DOHH2 (cell line): ENCODE data around the gene PHLPP1.

Source experiments
- EZH2phosphoT487 ChIP-seq: fragments of 200-600 bp; sonication (generic); IDR thresholded peaks from 2 replicates; pipeline ENCODE4 v1.6.1; 2017; ENCODE audit warnings: borderline replicate concordance, mild to moderate bottlenecking, antibody characterized with exemption, low read length, moderate library complexity, mixed read lengths
- TF ChIP-seq, protein P1 (sequence below): fragments of 200-600 bp; sonication (generic); IDR thresholded peaks from one replicate; pipeline ENCODE4 v1.5.1; 2014; ENCODE audit warnings: antibody characterized with exemption, mild to moderate bottlenecking, low read depth, low read length; ENCODE audit not compliant: poor library complexity, severe bottlenecking

DNA sequence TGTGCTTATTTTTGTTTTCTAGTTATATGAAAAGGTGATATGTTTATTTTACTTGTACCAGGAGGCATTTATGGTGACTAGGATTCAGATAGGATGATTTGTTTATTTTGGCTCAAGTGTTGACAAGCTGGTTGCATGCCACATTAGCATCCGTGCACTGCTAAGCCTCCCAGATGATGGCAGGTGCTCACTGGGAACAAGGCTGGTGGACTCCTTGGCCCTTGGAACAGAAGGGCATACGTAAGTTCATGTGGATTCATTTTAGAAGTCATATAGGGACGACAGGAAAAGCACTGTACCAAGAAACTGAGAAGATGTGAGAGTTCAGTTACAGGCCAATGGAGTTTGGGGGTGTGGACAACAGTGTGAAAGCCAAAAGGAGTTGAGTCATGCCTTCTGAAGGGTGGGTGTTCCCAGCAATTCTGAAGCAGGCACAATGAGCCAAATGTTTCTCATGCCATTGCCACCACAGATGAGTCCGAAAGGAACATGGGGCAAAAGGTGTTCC is 166.2 kb downstream of the PHLPP1 start:
- TF ChIP-seq, protein P1, sequence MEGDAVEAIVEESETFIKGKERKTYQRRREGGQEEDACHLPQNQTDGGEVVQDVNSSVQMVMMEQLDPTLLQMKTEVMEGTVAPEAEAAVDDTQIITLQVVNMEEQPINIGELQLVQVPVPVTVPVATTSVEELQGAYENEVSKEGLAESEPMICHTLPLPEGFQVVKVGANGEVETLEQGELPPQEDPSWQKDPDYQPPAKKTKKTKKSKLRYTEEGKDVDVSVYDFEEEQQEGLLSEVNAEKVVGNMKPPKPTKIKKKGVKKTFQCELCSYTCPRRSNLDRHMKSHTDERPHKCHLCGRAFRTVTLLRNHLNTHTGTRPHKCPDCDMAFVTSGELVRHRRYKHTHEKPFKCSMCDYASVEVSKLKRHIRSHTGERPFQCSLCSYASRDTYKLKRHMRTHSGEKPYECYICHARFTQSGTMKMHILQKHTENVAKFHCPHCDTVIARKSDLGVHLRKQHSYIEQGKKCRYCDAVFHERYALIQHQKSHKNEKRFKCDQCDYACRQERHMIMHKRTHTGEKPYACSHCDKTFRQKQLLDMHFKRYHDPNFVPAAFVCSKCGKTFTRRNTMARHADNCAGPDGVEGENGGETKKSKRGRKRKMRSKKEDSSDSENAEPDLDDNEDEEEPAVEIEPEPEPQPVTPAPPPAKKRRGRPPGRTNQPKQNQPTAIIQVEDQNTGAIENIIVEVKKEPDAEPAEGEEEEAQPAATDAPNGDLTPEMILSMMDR: no peak
- no peak for TF ChIP-seq EZH2phosphoT487
